Panc1 (cell line): ENCODE results near the gene THAP8. TPM values are rescaled to one million over a fixed set of nuclear protein-coding genes. Genes with fewer than 3 reads are reported as not detected.

ENCODE experiments used
- ATAC-seq: fragments of 200-7000 bp; cut with Tn5 transposase; 2 replicates; pipeline ENCODE4 v1.9.1; 2020; ENCODE audit warnings: mild to moderate bottlenecking, moderate library complexity
- BruUV-seq: library from RNA; stranded (reverse); fragments of 400-500 nt; replicated peaks from 2 replicates; lab custom pipeline; 2021; lab: Mats Ljungman, UMichigan
- CTCF ChIA-PET: fragments of 300-600 bp; sonication (Branson Sonifier 250); formaldehyde crosslinking; loops from one replicate; lab custom pipeline; 2022; ENCODE audit warnings: antibody characterized with exemption; lab: Charles Lee
- POLR2A ChIA-PET: fragments of 300-600 bp; sonication (Branson Sonifier 250); formaldehyde crosslinking; loops from one replicate; lab custom pipeline; 2022; ENCODE audit warnings: antibody characterized with exemption; lab: Charles Lee
- DNase-seq: peaks from one replicate; pipeline ENCODE4 v3.0.0-alpha.2; 2010; ENCODE audit warnings: low read depth, low spot score
- H3K27ac ChIP-seq: 2 replicates; pipeline ENCODE4 v1.5.1; 2011; ENCODE audit warnings: mild to moderate bottlenecking, low read length, inconsistent platforms
- H3K27me3 ChIP-seq: fragments of 200-500 bp; sonication (Bioruptor generic); 2 replicates; pipeline ENCODE4 v1.6.0; 2014; ENCODE audit warnings: low read length, inconsistent platforms; ENCODE audit not compliant: control insufficient read depth, insufficient read depth
- H3K36me3 ChIP-seq: fragments of 200-500 bp; sonication (Bioruptor generic); 2 replicates; pipeline ENCODE4 v1.5.1; 2014; ENCODE audit warnings: inconsistent platforms, mild to moderate bottlenecking, low read length, moderate library complexity; ENCODE audit not compliant: control insufficient read depth, insufficient read depth
- H3K4me1 ChIP-seq: 2 replicates; pipeline ENCODE4 v1.5.1; 2011; ENCODE audit warnings: inconsistent platforms, mild to moderate bottlenecking, low read length, moderate library complexity; ENCODE audit not compliant: control insufficient read depth, insufficient read depth
- H3K4me3 ChIP-seq, 2 experiments: 2 replicates each; pipeline ENCODE4 v1.5.1; 2011 to 2012; ENCODE audit warnings: low read depth in 2 of 2, low read length in 2 of 2, mild to moderate bottlenecking in 2 of 2, inconsistent platforms in 1 of 2, moderate library complexity in 1 of 2
- H3K9me3 ChIP-seq: fragments of 200-500 bp; sonication (Bioruptor generic); 2 replicates; pipeline ENCODE4 v1.5.1; 2014; ENCODE audit warnings: low read depth, mild to moderate bottlenecking, inconsistent platforms, low read length, moderate library complexity; ENCODE audit not compliant: control insufficient read depth, insufficient read depth
- POLR2AphosphoS5 ChIP-seq: IDR thresholded peaks from 2 replicates; pipeline ENCODE4 v1.6.1; 2012; ENCODE audit warnings: mild to moderate bottlenecking, low read depth, low read length, moderate library complexity
- SIN3A ChIP-seq: IDR thresholded peaks from 2 replicates; pipeline ENCODE4 v1.6.1; 2012; ENCODE audit warnings: low read depth, mild to moderate bottlenecking, low read length, moderate library complexity, borderline replicate concordance; ENCODE audit not compliant: insufficient read depth
- TCF7L2 ChIP-seq: IDR thresholded peaks from 2 replicates; pipeline ENCODE4 v1.6.1; 2011; ENCODE audit warnings: mild to moderate bottlenecking, low read depth, low read length, inconsistent platforms
- in situ Hi-C: cut with HindIII; loops from 2 replicates; pipeline ENCODE4 v1.10.0; 2016; ENCODE audit warnings: low sequenced_read_pairs, low pct_unique_long_range_greater_than_20kb
- intact Hi-C: fragments of 100-400 bp; cut with micrococcal nuclease; formaldehyde crosslinking; loops from one replicate; pipeline ENCODE4 v1.10.0; 2022; ENCODE audit not compliant: unreplicated experiment
- total RNA-seq: library from RNA; stranded (reverse); gene quantifications from one replicate; pipeline ENCODE4 v1.2.1, GENCODE V29; 2021; ENCODE audit not compliant: unreplicated experiment
- TF ChIP-seq, protein P1 (sequence below): fragments of 450-650 bp; IDR thresholded peaks from 2 replicates; pipeline ENCODE4 v1.5.1; 2017; ENCODE audit warnings: mild to moderate bottlenecking
- TF ChIP-seq, protein P2 (sequence below), 2 experiments: IDR thresholded peaks; 2 replicates each; pipeline ENCODE4 v1.6.1; 2011 to 2012; ENCODE audit warnings: low read depth in 2 of 2, control low read depth in 1 of 2, low read length in 1 of 2, mild to moderate bottlenecking in 1 of 2, moderate library complexity in 1 of 2; ENCODE audit not compliant: insufficient read depth in 1 of 2

The THAP8 gene
- total RNA-seq, 1 experiment from 2014 or later = 9.6 TPM

DNA sequence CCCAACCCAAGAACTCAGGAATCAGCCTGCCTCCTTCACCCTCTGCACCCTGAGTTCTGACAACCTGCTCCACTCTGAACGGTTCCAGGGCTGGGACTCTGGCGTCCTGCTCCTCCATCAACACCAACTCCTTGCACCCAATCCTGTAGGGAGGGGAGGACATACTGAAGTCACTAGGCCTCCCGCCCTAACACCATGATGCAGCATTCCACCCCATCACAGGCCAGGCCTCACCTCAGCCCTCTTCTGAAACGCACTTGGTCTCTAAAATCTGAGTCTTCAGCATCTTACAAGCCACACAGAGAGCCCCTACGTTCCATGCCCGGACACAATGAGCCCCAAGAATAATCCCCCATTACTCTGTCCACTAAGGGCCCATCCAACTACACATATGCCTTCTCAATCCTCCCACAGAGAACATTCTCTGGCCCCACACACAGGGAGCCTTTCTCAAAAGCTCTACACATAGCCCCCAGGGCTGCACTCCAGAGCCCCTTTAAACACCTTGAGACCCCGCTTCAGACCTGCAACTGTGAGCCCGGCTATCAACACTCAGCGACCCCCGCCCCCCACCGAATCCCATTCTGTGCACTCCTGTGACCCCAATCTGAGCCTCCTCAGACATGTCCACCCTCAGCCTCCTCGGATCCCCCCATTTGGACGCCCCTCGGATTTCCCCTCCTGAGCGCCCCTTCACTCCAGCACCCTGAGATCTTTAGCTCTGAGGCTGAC, 40.6 kb downstream of the THAP8 start:
- intact Hi-C loops = no loop called here
- Histone ChIP-seq H3K4me1 (peaks cover 24% of the 10 kb centered on the region), H3K27me3 (no peaks in the 10 kb centered on the region), H3K9me3 (no peaks in the 10 kb centered on the region), H3K36me3 (no peaks in the 10 kb centered on the region), H3K27ac (peak overlapping the region; percentile 91), H3K4me3 (peak overlapping the region; percentile 74 to 97)
- ChIA-PET POLR2A (interaction anchor here (0.5 kb wide), 2 partner anchors 14 to 87 kb away, joined by 7 to 10 read pairs; no protein-coding TSS in a partner anchor), CTCF (no interaction called here)
- TSS peak; percentile 92 for BruUV-seq
- DNase-seq (no peak), ATAC-seq (no peak)
- TF ChIP-seq POLR2AphosphoS5 = no peak
- TF ChIP-seq, protein P1, sequence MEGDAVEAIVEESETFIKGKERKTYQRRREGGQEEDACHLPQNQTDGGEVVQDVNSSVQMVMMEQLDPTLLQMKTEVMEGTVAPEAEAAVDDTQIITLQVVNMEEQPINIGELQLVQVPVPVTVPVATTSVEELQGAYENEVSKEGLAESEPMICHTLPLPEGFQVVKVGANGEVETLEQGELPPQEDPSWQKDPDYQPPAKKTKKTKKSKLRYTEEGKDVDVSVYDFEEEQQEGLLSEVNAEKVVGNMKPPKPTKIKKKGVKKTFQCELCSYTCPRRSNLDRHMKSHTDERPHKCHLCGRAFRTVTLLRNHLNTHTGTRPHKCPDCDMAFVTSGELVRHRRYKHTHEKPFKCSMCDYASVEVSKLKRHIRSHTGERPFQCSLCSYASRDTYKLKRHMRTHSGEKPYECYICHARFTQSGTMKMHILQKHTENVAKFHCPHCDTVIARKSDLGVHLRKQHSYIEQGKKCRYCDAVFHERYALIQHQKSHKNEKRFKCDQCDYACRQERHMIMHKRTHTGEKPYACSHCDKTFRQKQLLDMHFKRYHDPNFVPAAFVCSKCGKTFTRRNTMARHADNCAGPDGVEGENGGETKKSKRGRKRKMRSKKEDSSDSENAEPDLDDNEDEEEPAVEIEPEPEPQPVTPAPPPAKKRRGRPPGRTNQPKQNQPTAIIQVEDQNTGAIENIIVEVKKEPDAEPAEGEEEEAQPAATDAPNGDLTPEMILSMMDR = no peak
- no peak for TF ChIP-seq SIN3A
- TF ChIP-seq, protein P2, sequence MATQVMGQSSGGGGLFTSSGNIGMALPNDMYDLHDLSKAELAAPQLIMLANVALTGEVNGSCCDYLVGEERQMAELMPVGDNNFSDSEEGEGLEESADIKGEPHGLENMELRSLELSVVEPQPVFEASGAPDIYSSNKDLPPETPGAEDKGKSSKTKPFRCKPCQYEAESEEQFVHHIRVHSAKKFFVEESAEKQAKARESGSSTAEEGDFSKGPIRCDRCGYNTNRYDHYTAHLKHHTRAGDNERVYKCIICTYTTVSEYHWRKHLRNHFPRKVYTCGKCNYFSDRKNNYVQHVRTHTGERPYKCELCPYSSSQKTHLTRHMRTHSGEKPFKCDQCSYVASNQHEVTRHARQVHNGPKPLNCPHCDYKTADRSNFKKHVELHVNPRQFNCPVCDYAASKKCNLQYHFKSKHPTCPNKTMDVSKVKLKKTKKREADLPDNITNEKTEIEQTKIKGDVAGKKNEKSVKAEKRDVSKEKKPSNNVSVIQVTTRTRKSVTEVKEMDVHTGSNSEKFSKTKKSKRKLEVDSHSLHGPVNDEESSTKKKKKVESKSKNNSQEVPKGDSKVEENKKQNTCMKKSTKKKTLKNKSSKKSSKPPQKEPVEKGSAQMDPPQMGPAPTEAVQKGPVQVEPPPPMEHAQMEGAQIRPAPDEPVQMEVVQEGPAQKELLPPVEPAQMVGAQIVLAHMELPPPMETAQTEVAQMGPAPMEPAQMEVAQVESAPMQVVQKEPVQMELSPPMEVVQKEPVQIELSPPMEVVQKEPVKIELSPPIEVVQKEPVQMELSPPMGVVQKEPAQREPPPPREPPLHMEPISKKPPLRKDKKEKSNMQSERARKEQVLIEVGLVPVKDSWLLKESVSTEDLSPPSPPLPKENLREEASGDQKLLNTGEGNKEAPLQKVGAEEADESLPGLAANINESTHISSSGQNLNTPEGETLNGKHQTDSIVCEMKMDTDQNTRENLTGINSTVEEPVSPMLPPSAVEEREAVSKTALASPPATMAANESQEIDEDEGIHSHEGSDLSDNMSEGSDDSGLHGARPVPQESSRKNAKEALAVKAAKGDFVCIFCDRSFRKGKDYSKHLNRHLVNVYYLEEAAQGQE (IDR thresholded peaks at IDR 0.05; ENCODE audit: insufficient read depth in 1 of 2, low read depth in 2 of 2, low read length in 1 of 2) = no peak
- no peak for TF ChIP-seq TCF7L2
- in situ Hi-C loops = no loop called here

DNA sequence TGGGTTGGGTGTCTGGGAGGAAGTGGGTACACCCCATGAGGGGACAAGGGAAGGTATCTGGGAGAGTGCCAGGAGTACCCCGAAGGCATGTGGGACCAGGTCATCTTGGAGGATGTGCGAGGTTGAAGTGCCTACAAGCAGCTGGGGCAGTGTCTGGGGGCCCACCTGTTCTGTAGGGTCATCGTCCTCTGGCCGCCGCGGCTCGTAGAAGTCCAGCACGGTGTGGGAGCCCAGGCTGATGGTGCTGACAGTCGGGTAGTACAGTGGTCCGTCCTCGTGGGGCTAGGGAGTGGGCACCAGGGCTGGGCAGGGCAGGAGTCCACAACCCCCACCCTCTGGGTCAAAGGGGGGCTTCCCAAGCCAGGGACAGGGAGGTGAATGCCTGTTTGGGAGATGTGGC, 43.7 kb downstream of the THAP8 start:
- Histone ChIP-seq H3K4me3 (no peak overlapping the region), H3K36me3 (no peaks in the 10 kb centered on the region), H3K9me3 (no peaks in the 10 kb centered on the region), H3K4me1 (peaks cover 25% of the 10 kb centered on the region), H3K27me3 (no peaks in the 10 kb centered on the region), H3K27ac (no peak overlapping the region)
- DNase-seq = no peak
- ChIA-PET POLR2A (no interaction called here), CTCF (no interaction called here)
- BruUV-seq = no TSS peak
- in situ Hi-C loops (no loop called here), intact Hi-C loops (no loop called here)
- ATAC-seq = no peak
- TF ChIP-seq, protein P1 = no peak
- TF ChIP-seq POLR2AphosphoS5 (no peak), TCF7L2 (no peak), SIN3A (no peak)
- TF ChIP-seq, protein P2 (IDR thresholded peaks at IDR 0.05; ENCODE audit: insufficient read depth in 1 of 2, low read depth in 2 of 2, low read length in 1 of 2) = no peak
